CD8-positive, alpha-beta memory T cell (primary cell): Measurements from ENCODE around the gene AFP. TPM values are rescaled to one million over a fixed set of nuclear protein-coding genes. Genes with fewer than 3 reads are reported as not detected.

ENCODE experiments used
- CTCF ChIA-PET: fragments of 350-600 bp; sonication (Branson Sonifier 250); formaldehyde crosslinking; loops from one replicate; lab custom pipeline; 2021; ENCODE audit warnings: antibody characterized with exemption; lab: Charles Lee
- POLR2A ChIA-PET: fragments of 350-600 bp; sonication (Branson Sonifier 250); formaldehyde crosslinking; loops from one replicate; lab custom pipeline; 2021; ENCODE audit warnings: antibody characterized with exemption; lab: Charles Lee
- DNase-seq, 5 donors: peaks; one replicate each; pipeline versions ENCODE4 v3.0.0 to v3.0.0-alpha.2; 2020 to 2022; ENCODE audit warnings: mixed read lengths in 1 of 5
- H3K27ac ChIP-seq: one replicate; pipeline ENCODE4 v1.7.0; 2013; ENCODE audit warnings: low read depth, mild to moderate bottlenecking, low read length, moderate library complexity
- H3K27me3 ChIP-seq: 2 replicates; pipeline ENCODE4 v1.7.0; 2013; ENCODE audit warnings: low read length, mild to moderate bottlenecking; ENCODE audit not compliant: insufficient read depth, poor library complexity, severe bottlenecking
- H3K36me3 ChIP-seq: 2 replicates; pipeline ENCODE4 v1.7.0; 2013; ENCODE audit warnings: mild to moderate bottlenecking, low read length, moderate library complexity; ENCODE audit not compliant: insufficient read depth
- H3K4me1 ChIP-seq: 2 replicates; pipeline ENCODE4 v1.7.0; 2013; ENCODE audit warnings: mild to moderate bottlenecking, low read length, moderate library complexity; ENCODE audit not compliant: insufficient read depth
- H3K4me3 ChIP-seq: 2 replicates; pipeline ENCODE4 v1.7.0; 2013; ENCODE audit warnings: mild to moderate bottlenecking, low read length
- H3K9me3 ChIP-seq: 2 replicates; pipeline ENCODE4 v1.7.0; 2013; ENCODE audit warnings: mild to moderate bottlenecking, low read length
- H3K27ac Mint-ChIP-seq, 8 donors: one replicate each; pipeline ENCODE4 v1.8.0; 2020 to 2021; ENCODE audit warnings: mixed read lengths in 8 of 8, mild to moderate bottlenecking in 6 of 8, inconsistent platforms in 3 of 8, moderate library complexity in 3 of 8
- H3K27me3 Mint-ChIP-seq, 2 donors: one replicate each; pipeline ENCODE4 v1.8.0; 2020 to 2021; ENCODE audit warnings: mixed read lengths in 2 of 2, mild to moderate bottlenecking in 1 of 2, moderate library complexity in 1 of 2
- H3K36me3 Mint-ChIP-seq, 3 donors: one replicate each; pipeline ENCODE4 v1.8.0; 2020 to 2021; ENCODE audit warnings: mixed read lengths in 3 of 3, inconsistent platforms in 1 of 3, mild to moderate bottlenecking in 1 of 3
- H3K4me1 Mint-ChIP-seq, 3 donors: one replicate each; pipeline ENCODE4 v1.8.0; 2020 to 2021; ENCODE audit warnings: mixed read lengths in 3 of 3, inconsistent platforms in 1 of 3, mild to moderate bottlenecking in 1 of 3
- H3K4me3 Mint-ChIP-seq, 7 donors: one replicate each; pipeline ENCODE4 v1.8.0; 2020 to 2021; ENCODE audit warnings: mixed read lengths in 7 of 7, mild to moderate bottlenecking in 6 of 7, moderate library complexity in 4 of 7, inconsistent platforms in 2 of 7
- H3K9me3 Mint-ChIP-seq, 5 donors: one replicate each; pipeline ENCODE4 v1.8.0; 2020 to 2022; ENCODE audit warnings: mixed read lengths in 5 of 5, mild to moderate bottlenecking in 3 of 5, moderate library complexity in 2 of 5, inconsistent platforms in 1 of 5
- polyA plus RNA-seq: library from polyadenylated mRNA; unstranded; fragments of 300-500 nt; fragmentation: Illumina TruSeq; gene quantifications from one replicate; pipeline ENCODE4 v1.2.3, GENCODE V29; 2021
- total RNA-seq, 2 experiments: library from RNA; stranded (reverse); gene quantifications; one replicate each; pipeline ENCODE4 v1.2.3, GENCODE V29; 2021

AFP gene
- total and polyA plus RNA-seq, 3 experiments from 2014 or later, result not detected

DNA sequence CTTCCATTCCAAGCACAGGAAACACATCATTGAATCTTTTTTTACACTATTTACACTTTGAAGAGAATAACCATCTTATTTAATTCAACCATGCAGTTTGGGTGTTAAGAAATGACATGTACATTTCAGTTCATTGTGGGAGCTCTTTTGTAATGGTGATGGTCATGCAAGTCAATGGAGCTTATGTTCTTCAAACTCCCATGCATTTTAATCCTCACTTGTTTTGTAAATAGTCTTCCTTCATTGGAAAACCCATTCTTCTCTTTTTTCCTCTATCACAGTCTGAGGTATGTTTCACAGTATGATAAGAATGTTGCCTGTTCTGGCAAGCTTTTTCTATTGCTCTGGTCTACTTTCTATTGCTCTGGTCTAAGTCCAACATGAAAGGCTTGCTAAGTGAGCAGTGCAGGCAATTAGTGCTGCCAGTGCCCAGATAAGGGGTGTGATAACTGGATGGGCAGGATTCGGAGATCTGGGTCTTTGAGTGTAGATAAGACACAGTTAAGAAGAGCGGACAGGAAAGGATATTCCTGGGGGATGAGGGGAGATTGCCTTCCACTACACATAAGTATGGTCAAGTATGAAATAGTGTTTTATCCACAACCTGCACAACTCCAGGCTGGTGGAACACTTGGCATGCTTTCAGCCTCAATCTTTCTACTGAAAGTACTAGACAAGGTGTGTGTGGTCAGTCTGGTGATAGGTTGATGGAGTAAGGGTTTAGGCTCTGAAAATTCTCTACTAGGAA, 17.1 kb downstream of the AFP start:
- Histone ChIP-seq H3K36me3 (no peaks in the 10 kb centered on the region), H3K27ac (no peak overlapping the region), H3K9me3 (no peaks in the 10 kb centered on the region), H3K4me1 (no peaks in the 10 kb centered on the region), H3K27me3 (no peaks in the 10 kb centered on the region), H3K4me3 (no peak overlapping the region)
- no peak for DNase-seq
- no peaks in the 10 kb centered on the region for H3K36me3 Mint-ChIP-seq
- ChIA-PET CTCF (no interaction called here), POLR2A (no interaction called here)
- H3K27me3 Mint-ChIP-seq, result peaks cover 0 to 9% of the 10 kb centered on the region in 2 donors
- H3K27ac Mint-ChIP-seq, result no peak overlapping the region
- H3K9me3 Mint-ChIP-seq, result peaks cover 0 to 3% (median 0%) of the 10 kb centered on the region in 5 donors
- H3K4me1 Mint-ChIP-seq, result no peaks in the 10 kb centered on the region
- no peak overlapping the region for H3K4me3 Mint-ChIP-seq

DNA sequence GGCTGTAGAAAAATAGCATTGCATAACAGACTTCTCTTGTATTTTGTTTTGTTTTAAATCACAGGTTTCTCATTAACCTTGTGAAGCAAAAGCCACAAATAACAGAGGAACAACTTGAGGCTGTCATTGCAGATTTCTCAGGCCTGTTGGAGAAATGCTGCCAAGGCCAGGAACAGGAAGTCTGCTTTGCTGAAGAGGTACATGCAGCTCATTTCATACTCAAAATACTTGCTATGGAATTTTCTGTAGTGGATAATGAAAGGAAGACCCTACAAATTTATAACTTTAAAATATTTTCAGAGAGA, 17.6 kb downstream of the AFP start:
- no peaks in the 10 kb centered on the region for H3K36me3 ChIP-seq
- no peak for DNase-seq
- ChIA-PET POLR2A (no interaction called here), CTCF (no interaction called here)
- no peak overlapping the region for H3K4me3 Mint-ChIP-seq
- H3K4me1 ChIP-seq, result no peaks in the 10 kb centered on the region
- H3K36me3 Mint-ChIP-seq, result no peaks in the 10 kb centered on the region
- H3K27me3 ChIP-seq, result no peaks in the 10 kb centered on the region
- H3K27ac Mint-ChIP-seq, result no peak overlapping the region
- H3K9me3 ChIP-seq, result no peaks in the 10 kb centered on the region
- H3K4me3 ChIP-seq, result no peak overlapping the region
- H3K9me3 Mint-ChIP-seq, result peaks cover 0 to 5% (median 0%) of the 10 kb centered on the region in 5 donors
- no peaks in the 10 kb centered on the region for H3K4me1 Mint-ChIP-seq
- no peak overlapping the region for H3K27ac ChIP-seq
- peaks cover 0 to 7% of the 10 kb centered on the region in 2 donors for H3K27me3 Mint-ChIP-seq

DNA sequence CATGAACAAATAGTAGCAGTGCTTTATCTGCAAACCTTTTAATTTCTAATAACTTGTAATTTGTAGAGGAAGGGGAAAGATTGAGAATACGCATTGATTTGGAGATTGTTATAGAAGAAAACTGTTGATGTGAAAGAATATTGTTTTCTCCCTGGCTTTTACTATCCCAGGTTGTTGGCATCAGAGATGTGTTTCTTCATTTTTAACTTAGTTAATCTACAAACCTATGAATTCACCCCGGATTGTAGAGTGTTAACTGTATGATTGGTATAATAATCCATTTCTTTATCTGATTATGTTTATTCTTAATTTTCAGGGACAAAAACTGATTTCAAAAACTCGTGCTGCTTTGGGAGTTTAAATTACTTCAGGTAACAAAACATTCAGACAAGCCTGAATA, 18.9 kb downstream of the AFP start:
- Histone ChIP-seq H3K27me3 (no peaks in the 10 kb centered on the region), H3K4me3 (no peak overlapping the region), H3K4me1 (no peaks in the 10 kb centered on the region), H3K36me3 (no peaks in the 10 kb centered on the region), H3K9me3 (no peaks in the 10 kb centered on the region), H3K27ac (no peak overlapping the region)
- Mint-ChIP-seq H3K27ac (no peak overlapping the region), H3K4me3 (no peak overlapping the region), H3K27me3 (peaks cover 0 to 6% of the 10 kb centered on the region in 2 donors), H3K9me3 (peaks cover 0 to 5% (median 0%) of the 10 kb centered on the region in 5 donors), H3K4me1 (no peaks in the 10 kb centered on the region), H3K36me3 (no peaks in the 10 kb centered on the region)
- ChIA-PET POLR2A (no interaction called here), CTCF (no interaction called here)
- DNase-seq, result no peak

DNA sequence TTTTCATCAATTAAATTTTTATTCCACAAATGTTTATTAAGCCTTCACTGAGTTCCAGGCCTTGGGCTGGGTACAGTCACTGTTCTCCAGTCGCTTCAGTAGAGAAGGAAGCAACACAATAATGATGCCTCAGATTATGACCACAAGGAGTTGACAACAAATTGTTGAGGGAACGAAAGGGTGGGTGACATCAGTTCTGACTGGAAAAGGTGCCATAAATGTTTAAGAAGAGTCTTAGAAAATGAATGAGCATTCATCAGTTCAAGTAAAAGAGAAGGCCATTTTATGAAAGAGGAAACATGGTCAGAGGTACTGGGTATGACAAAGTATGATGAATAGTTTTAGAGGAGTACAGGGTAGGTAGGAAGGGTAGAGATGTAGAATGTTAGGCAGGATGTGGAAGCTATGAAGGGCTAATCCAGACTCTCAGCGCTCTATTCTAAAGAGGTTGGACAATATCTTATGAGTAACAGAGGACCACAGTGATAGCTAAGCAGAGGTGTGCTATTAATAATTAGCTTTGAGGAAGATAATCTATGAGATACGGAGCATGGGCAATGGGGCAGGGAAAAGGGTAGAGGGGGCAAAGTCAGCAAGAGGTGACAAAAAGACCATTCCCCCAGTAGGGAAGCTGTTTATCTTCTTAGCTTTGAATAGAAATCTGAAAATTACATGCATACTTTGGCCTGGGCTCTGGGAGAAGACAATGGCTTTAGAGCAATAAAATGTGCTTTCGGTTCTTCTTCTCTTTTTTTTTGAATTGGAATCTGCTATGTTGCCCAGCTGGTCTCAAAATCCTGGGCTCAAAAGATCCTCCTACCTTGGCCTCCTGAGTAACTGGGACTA, 20.4 kb downstream of the AFP start:
- ChIA-PET POLR2A (no interaction called here), CTCF (no interaction called here)
- DNase-seq, result no peak
- Histone ChIP-seq H3K36me3 (no peaks in the 10 kb centered on the region), H3K27me3 (no peaks in the 10 kb centered on the region), H3K4me3 (no peak overlapping the region), H3K4me1 (no peaks in the 10 kb centered on the region), H3K27ac (no peak overlapping the region), H3K9me3 (no peaks in the 10 kb centered on the region)
- Mint-ChIP-seq H3K27ac (no peak overlapping the region), H3K9me3 (peaks cover 0 to 5% (median 2%) of the 10 kb centered on the region in 5 donors), H3K36me3 (no peaks in the 10 kb centered on the region), H3K4me3 (no peak overlapping the region), H3K4me1 (no peaks in the 10 kb centered on the region), H3K27me3 (peaks cover 0 to 6% of the 10 kb centered on the region in 2 donors)

DNA sequence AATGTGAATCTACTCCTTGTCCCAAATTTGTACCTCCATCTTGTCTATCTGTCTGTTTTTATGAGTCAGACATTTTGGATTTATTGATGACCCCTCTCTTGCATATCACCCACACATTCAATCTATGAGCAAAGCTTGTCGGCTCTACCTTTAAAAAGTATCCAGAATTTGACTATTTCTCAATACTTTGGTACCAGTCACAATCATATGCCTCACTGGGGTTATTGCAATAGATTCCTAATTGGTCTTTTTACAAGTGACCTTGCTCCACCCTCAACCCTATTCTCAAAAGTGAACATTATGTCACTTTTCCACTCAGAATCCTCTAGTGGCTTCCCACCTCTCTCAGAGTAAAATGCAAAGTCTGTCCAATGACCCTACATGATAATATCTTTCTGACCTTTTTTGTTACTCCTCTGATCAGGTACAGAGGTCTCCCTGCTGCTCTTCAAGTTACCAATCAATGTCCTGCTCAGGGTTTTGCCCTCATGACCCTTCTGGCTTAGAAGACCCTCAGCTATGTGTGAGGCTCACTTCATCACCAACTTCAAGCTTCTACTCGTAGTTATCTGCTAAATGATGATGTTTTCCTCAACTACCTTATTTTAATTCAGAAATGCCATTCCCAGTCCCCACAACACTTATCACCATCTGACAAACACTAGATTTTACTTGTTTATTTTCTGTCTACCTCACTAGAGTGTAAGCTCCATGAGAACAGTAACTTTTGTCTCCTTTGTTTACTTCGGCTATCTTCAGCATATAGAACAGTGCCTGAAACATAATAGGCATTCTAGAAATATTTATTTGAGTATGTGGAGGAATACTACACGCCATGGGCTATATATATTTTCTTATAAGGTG, 22.4 kb downstream of the AFP start:
- peaks cover 0 to 5% (median 2%) of the 10 kb centered on the region in 5 donors for H3K9me3 Mint-ChIP-seq
- no peaks in the 10 kb centered on the region for H3K4me1 Mint-ChIP-seq
- H3K36me3 Mint-ChIP-seq, result no peaks in the 10 kb centered on the region
- DNase-seq, result no peak
- POLR2A ChIA-PET, result no interaction called here
- no peaks in the 10 kb centered on the region for H3K4me1 ChIP-seq
- H3K4me3 ChIP-seq, result no peak overlapping the region
- H3K27me3 Mint-ChIP-seq, result peaks cover 0 to 6% of the 10 kb centered on the region in 2 donors
- no peaks in the 10 kb centered on the region for H3K27me3 ChIP-seq
- no peak overlapping the region for H3K27ac ChIP-seq
- H3K27ac Mint-ChIP-seq, result no peak overlapping the region
- no peaks in the 10 kb centered on the region for H3K9me3 ChIP-seq
- H3K36me3 ChIP-seq, result no peaks in the 10 kb centered on the region
- CTCF ChIA-PET, result no interaction called here
- no peak overlapping the region for H3K4me3 Mint-ChIP-seq

DNA sequence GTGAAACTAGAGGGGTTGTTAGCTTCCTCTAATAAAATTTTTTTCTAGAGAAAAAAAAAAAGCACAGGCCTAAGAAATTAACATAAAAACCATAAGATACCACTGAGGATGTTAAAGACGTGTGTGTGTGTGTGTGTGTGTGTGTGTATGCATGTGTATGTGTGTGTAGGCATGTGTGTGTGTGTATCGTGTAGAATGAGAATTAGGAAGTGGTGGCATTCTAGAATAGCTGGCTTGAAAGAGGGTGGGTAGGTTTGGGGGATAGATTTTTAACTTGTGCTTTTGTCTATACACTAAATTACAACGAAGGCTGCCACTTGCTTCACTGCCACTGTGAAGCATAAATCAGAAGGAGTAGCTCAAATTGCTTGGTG, 23.0 kb downstream of the AFP start:
- Mint-ChIP-seq H3K27me3 (peaks cover 0 to 6% of the 10 kb centered on the region in 2 donors), H3K4me3 (no peak overlapping the region), H3K27ac (no peak overlapping the region), H3K36me3 (no peaks in the 10 kb centered on the region), H3K4me1 (no peaks in the 10 kb centered on the region), H3K9me3 (peaks cover 0 to 5% (median 2%) of the 10 kb centered on the region in 5 donors)
- Histone ChIP-seq H3K27ac (no peak overlapping the region), H3K4me1 (no peaks in the 10 kb centered on the region), H3K27me3 (no peaks in the 10 kb centered on the region), H3K4me3 (no peak overlapping the region), H3K9me3 (no peaks in the 10 kb centered on the region), H3K36me3 (no peaks in the 10 kb centered on the region)
- ChIA-PET POLR2A (no interaction called here), CTCF (no interaction called here)
- no peak for DNase-seq

DNA sequence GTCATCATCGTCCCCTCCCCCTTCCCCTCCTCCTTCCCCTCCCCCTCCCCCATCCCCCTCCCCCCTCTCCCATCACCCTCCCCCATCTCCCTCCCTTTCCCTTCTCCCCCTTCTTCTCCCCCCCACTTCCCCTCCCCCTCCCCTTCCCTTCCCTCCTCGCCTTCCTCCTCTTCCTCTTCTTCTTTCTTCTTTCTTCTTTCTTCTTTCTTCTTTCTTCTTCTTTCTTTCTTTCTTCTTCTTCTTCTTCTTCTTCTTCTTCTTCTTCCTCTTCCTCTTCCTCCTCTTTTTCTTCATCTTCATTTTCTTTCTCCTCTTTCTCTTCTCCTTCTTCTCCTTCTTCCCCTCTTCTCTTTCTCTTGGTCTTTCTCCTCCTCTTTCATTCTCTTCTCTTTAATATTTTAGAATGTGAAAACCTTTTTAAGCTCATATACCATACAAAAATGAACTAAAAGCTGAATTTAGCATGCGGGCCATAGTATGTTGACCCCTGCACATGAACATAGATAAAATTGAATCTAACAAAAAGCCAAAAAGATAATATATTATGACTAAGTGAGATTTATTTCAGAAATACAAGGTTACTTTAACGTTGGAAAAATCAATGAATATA, 25.0 kb downstream of the AFP start:
- ChIA-PET CTCF (no interaction called here), POLR2A (no interaction called here)
- peaks cover 0 to 5% (median 2%) of the 10 kb centered on the region in 5 donors for H3K9me3 Mint-ChIP-seq
- H3K27ac ChIP-seq, result no peak overlapping the region
- DNase-seq, result no peak
- no peak overlapping the region for H3K27ac Mint-ChIP-seq
- no peaks in the 10 kb centered on the region for H3K36me3 Mint-ChIP-seq
- no peak overlapping the region for H3K4me3 ChIP-seq
- H3K27me3 Mint-ChIP-seq, result peaks cover 0 to 6% of the 10 kb centered on the region in 2 donors
- H3K36me3 ChIP-seq, result no peaks in the 10 kb centered on the region
- H3K4me1 Mint-ChIP-seq, result no peaks in the 10 kb centered on the region
- no peaks in the 10 kb centered on the region for H3K4me1 ChIP-seq
- no peaks in the 10 kb centered on the region for H3K27me3 ChIP-seq
- H3K4me3 Mint-ChIP-seq, result no peak overlapping the region
- no peaks in the 10 kb centered on the region for H3K9me3 ChIP-seq
